ENCODE results near the gene SOX30. TPM values are rescaled to one million over a fixed set of nuclear protein-coding genes. Genes with fewer than 3 reads are reported as not detected.

SOX30 gene
- total and polyA plus RNA-seq, 4 donors = under 0.01 to 0.21 TPM; not detected in 2

- H3K27ac ChIP-seq (ENCODE audit: low read depth in 1 of 2, low read length in 2 of 2) = no peak overlapping the region
- DNase-seq (ENCODE audit: low spot score) = no peak
- H3K36me3 ChIP-seq (ENCODE audit: control insufficient read depth in 4 of 4, insufficient read depth in 3 of 4, low read depth in 1 of 4, low read length in 3 of 4) = no peaks in the 10 kb centered on the region
- TF ChIP-seq HNF4A (conservative IDR thresholded peaks at IDR 0.05) = no peak
- TF ChIP-seq ZBTB33 (IDR thresholded peaks at IDR 0.05) = no peak
- TF ChIP-seq FOXA2 (IDR thresholded peaks at IDR 0.05) = no peak
- no peak for TF ChIP-seq YY1 (IDR thresholded peaks at IDR 0.05)
- no peak for TF ChIP-seq TAF1 (conservative IDR thresholded peaks at IDR 0.05)
- TF ChIP-seq SP1 (IDR thresholded peaks at IDR 0.05) = no peak
- TF ChIP-seq REST (IDR thresholded peaks at IDR 0.05) = no peak
- no peak for TF ChIP-seq MAX (IDR thresholded peaks at IDR 0.05)
- no peaks in the 10 kb centered on the region for H3K27me3 ChIP-seq (ENCODE audit: control insufficient read depth in 4 of 4, insufficient read depth in 4 of 4, low read length in 3 of 4)
- no peak overlapping the region for H3K9ac ChIP-seq (ENCODE audit: low read depth in 1 of 2, low read length in 2 of 2)
- no peaks in the 10 kb centered on the region for H3K4me1 ChIP-seq (ENCODE audit: control insufficient read depth in 4 of 4, insufficient read depth in 4 of 4, low read length in 3 of 4)
- no peaks in the 10 kb centered on the region for H3K9me3 ChIP-seq (ENCODE audit: control insufficient read depth in 4 of 4, low read length in 3 of 4)
- no peak overlapping the region for H3K4me3 ChIP-seq (ENCODE audit: low read depth in 1 of 3, low read length in 3 of 3)
- 87% methylated on average over 1 of the region's 1 CpG for WGBS
Observed at GRCh38 chr5:157584628-157585027, 67.6 kb downstream of the SOX30 start.

- DNase-seq (ENCODE audit: low spot score) = no peak
- Histone ChIP-seq H3K9ac (ENCODE audit: low read depth in 1 of 2, low read length in 2 of 2) (no peak overlapping the region), H3K4me3 (ENCODE audit: low read depth in 1 of 3, low read length in 3 of 3) (no peak overlapping the region), H3K36me3 (ENCODE audit: control insufficient read depth in 4 of 4, insufficient read depth in 3 of 4, low read depth in 1 of 4, low read length in 3 of 4) (no peaks in the 10 kb centered on the region), H3K9me3 (ENCODE audit: control insufficient read depth in 4 of 4, low read length in 3 of 4) (no peaks in the 10 kb centered on the region), H3K4me1 (ENCODE audit: control insufficient read depth in 4 of 4, insufficient read depth in 4 of 4, low read length in 3 of 4) (no peaks in the 10 kb centered on the region), H3K27me3 (ENCODE audit: control insufficient read depth in 4 of 4, insufficient read depth in 4 of 4, low read length in 3 of 4) (no peaks in the 10 kb centered on the region), H3K27ac (ENCODE audit: low read depth in 1 of 2, low read length in 2 of 2) (no peak overlapping the region)
- 77% methylated on average over 10 of the region's 10 CpGs for WGBS
- TF ChIP-seq ZBTB33 (IDR thresholded peaks at IDR 0.05) = no peak
- TF ChIP-seq SP1 (IDR thresholded peaks at IDR 0.05) = no peak
- no peak for TF ChIP-seq FOXA2 (IDR thresholded peaks at IDR 0.05)
- no peak for TF ChIP-seq JUND (IDR thresholded peaks at IDR 0.05)
- no peak for TF ChIP-seq RXRA (IDR thresholded peaks at IDR 0.05)
- no peak for TF ChIP-seq REST (IDR thresholded peaks at IDR 0.05)
- TF ChIP-seq FOXA1 (IDR thresholded peaks at IDR 0.05) = no peak
- no peak for TF ChIP-seq EGR1 (IDR thresholded peaks at IDR 0.05; ENCODE audit: low read depth in 2 of 2)
- TF ChIP-seq TAF1 (conservative IDR thresholded peaks at IDR 0.05) = no peak
- TF ChIP-seq MAX (IDR thresholded peaks at IDR 0.05) = no peak
- no peak for TF ChIP-seq HNF4A (conservative IDR thresholded peaks at IDR 0.05)
- no peak for TF ChIP-seq YY1 (IDR thresholded peaks at IDR 0.05)
- no peak for TF ChIP-seq RAD21 (IDR thresholded peaks at IDR 0.05)
- TF ChIP-seq CTCF (IDR thresholded peaks at IDR 0.05; ENCODE audit: low read depth, low read length, missing input control) = no peak
- no peak for TF ChIP-seq ATF3 (IDR thresholded peaks at IDR 0.05)
- TF ChIP-seq HNF4G (IDR thresholded peaks at IDR 0.05) = no peak
Observed at GRCh38 chr5:157582731-157583620, 69.3 kb downstream of the SOX30 start.

All from liver (tissue), 9 donors.